OCI-M2 (cell line): Measurements from ENCODE around the gene CDHR1.
"Not testable (repeated sequence)": the region's sequence is repeated elsewhere in the genome, so short reads cannot be mapped to it uniquely, and the experiment has no call there.

Experiments
- DNase-seq: peaks from one replicate; lab custom pipeline; 2025; ENCODE audit not compliant: unreplicated experiment; lab: John Stamatoyannopoulos, UW

CDHR1 gene

GRCh38 chr10:84173501-84173929 is 20.8 kb upstream of the CDHR1 start, which contains the start of gene GPR15LG:
Gene GPR15LG (plus strand): TSS chr10:84173801. CDS start chr10:84173852, 51 bp downstream.
- DNase-seq = no peak

- no peak for DNase-seq
Measured at GRCh38 chr10:84175436-84175835, 18.9 kb upstream of the CDHR1 start.

- DNase-seq = no peak
Measured at GRCh38 chr10:84176351-84176750, 18.0 kb upstream of the CDHR1 start.

- DNase-seq = no peak
Measured at GRCh38 chr10:84176836-84177474, 17.4 kb upstream of the CDHR1 start.

GRCh38 chr10:84177541-84178141 is 16.7 kb upstream of the CDHR1 start:
- no peak for DNase-seq

GRCh38 chr10:84178160-84178609 is 16.2 kb upstream of the CDHR1 start:
- no peak for DNase-seq

- no peak for DNase-seq
Measured at GRCh38 chr10:84179059-84179710, 15.2 kb upstream of the CDHR1 start.

- not testable (repeated sequence) for DNase-seq
Measured at GRCh38 chr10:84180386-84180785, 14.0 kb upstream of the CDHR1 start.

GRCh38 chr10:84181631-84182030 is 12.7 kb upstream of the CDHR1 start:
- DNase-seq = no peak

- DNase-seq = no peak
Measured at GRCh38 chr10:84184517-84184916, 9.8 kb upstream of the CDHR1 start.

GRCh38 chr10:84185526-84186175 is 8.7 kb upstream of the CDHR1 start:
- DNase-seq = no peak

GRCh38 chr10:84188815-84189214 is 5.5 kb upstream of the CDHR1 start:
- DNase-seq = no peak

GRCh38 chr10:84190621-84191020 is 3.7 kb upstream of the CDHR1 start:
- DNase-seq = no peak

GRCh38 chr10:84191106-84191505 is 3.2 kb upstream of the CDHR1 start:
- no peak for DNase-seq

GRCh38 chr10:84193327-84193726 is 1.0 kb upstream of the CDHR1 start:
- no peak for DNase-seq

- DNase-seq = no peak
Measured at GRCh38 chr10:84193846-84194423, 402 bp upstream of the CDHR1 start.

- no peak for DNase-seq
Measured at GRCh38 chr10:84195044-84195830, 900 bp downstream of the CDHR1 start.

- DNase-seq = no peak
Measured at GRCh38 chr10:84196083-84196482, 1.7 kb downstream of the CDHR1 start.

GRCh38 chr10:84196941-84197340 is 2.6 kb downstream of the CDHR1 start:
- DNase-seq = no peak

- no peak for DNase-seq
Measured at GRCh38 chr10:84197643-84198042, 3.3 kb downstream of the CDHR1 start.
